Tibial nerve (tissue), 4 donors: ENCODE data around the gene CYSLTR1. TPM values are rescaled to one million over a fixed set of nuclear protein-coding genes. Genes with fewer than 3 reads are reported as not detected.

Experiments used
- DNase-seq, 2 donors: peaks; one replicate each; pipeline ENCODE4 v3.0.0-alpha.2; 2019; ENCODE audit warnings: low spot score in 2 of 2
- H3K27ac ChIP-seq, 4 donors: fragments of 200-600 bp; sonication (generic) in 3 of 4; one replicate each; pipeline ENCODE4 v1.5.1; 2017 to 2019; ENCODE audit warnings: mild to moderate bottlenecking in 1 of 4
- H3K27me3 ChIP-seq, 2 donors: fragments of 200-600 bp; sonication (generic) in 1 of 2; one replicate each; pipeline versions ENCODE4 v1.5.1 to v1.6.0; 2017 to 2019
- H3K36me3 ChIP-seq, 3 donors: fragments of 200-600 bp; sonication (generic); one replicate each; pipeline ENCODE4 v1.5.1; 2018 to 2019
- H3K4me1 ChIP-seq, 4 donors: fragments of 200-600 bp; sonication (generic) in 3 of 4; one replicate each; pipeline ENCODE4 v1.5.1; 2017 to 2019
- H3K4me3 ChIP-seq, 4 donors: fragments of 200-600 bp; sonication (generic) in 3 of 4; one replicate each; pipeline ENCODE4 v1.5.1; 2017 to 2019; ENCODE audit warnings: mild to moderate bottlenecking in 1 of 4, moderate library complexity in 1 of 4
- H3K9me3 ChIP-seq, 4 donors: fragments of 200-600 bp; sonication (generic) in 3 of 4; one replicate each; pipeline ENCODE4 v1.5.1; 2017 to 2019
- CTCF ChIP-seq, 5 experiments: fragments of 200-600 bp in 3 of 5; fragments of 450-650 bp in 2 of 5; sonication (generic) in 3 of 5; IDR thresholded peaks; one replicate each; pipeline ENCODE4 v1.5.1; 2016 to 2019; ENCODE audit warnings: antibody characterized with exemption in 5 of 5, mild to moderate bottlenecking in 3 of 5, moderate library complexity in 2 of 5
- EP300 ChIP-seq, 2 donors: sonication (generic); formaldehyde crosslinking; IDR thresholded peaks; one replicate each; pipeline ENCODE4 v1.6.1; 2017; ENCODE audit warnings: antibody characterized with exemption in 2 of 2, mild to moderate bottlenecking in 1 of 2
- POLR2A ChIP-seq, 2 donors: fragments of 450-650 bp; IDR thresholded peaks; one replicate each; pipeline ENCODE4 v1.6.1; 2017; ENCODE audit warnings: antibody characterized with exemption in 2 of 2, mild to moderate bottlenecking in 2 of 2, moderate library complexity in 2 of 2
- WGBS, 2 donors: methylation state at CpG; one replicate each; pipeline ENCODE4 v1.1.5; 2018; 5-methylcytosine and 5-hydroxymethylcytosine counted together
- total RNA-seq, 4 donors: library from RNA; depleted of rRNA; stranded (reverse); fragments of >200 nt; gene quantifications; one replicate each; pipeline ENCODE4 v1.1.0, GENCODE V29; 2016

CYSLTR1 gene
- total RNA-seq, 4 donors from 2014 or later: 0.90 to 5.3 (median 3.3) TPM

- H3K27ac ChIP-seq: no peak overlapping the region
- peaks cover 0 to 5% of the 10 kb centered on the region in 2 donors for H3K27me3 ChIP-seq
- TF ChIP-seq POLR2A (IDR thresholded peaks at IDR 0.05): no peak
- TF ChIP-seq EP300 (IDR thresholded peaks at IDR 0.05): no peak
- TF ChIP-seq CTCF (IDR thresholded peaks at IDR 0.05): no peak
- 60 to 92% methylated on average over 4 of the region's 4 CpGs for WGBS, 2 donors
- no peaks in the 10 kb centered on the region for H3K9me3 ChIP-seq
- DNase-seq: no peak
- no peaks in the 10 kb centered on the region for H3K36me3 ChIP-seq
- H3K4me1 ChIP-seq: peaks cover 0 to 1% (median 0%) of the 10 kb centered on the region in 4 donors
- H3K4me3 ChIP-seq: no peak overlapping the region
Observed at GRCh38 chrX:78329486-78329885, 2.1 kb upstream of the CYSLTR1 start.

- TF ChIP-seq EP300 (IDR thresholded peaks at IDR 0.05) (no peak), POLR2A (IDR thresholded peaks at IDR 0.05) (no peak), CTCF (IDR thresholded peaks at IDR 0.05) (no peak)
- Histone ChIP-seq H3K9me3 (no peaks in the 10 kb centered on the region), H3K36me3 (no peaks in the 10 kb centered on the region), H3K4me1 (no peaks in the 10 kb centered on the region), H3K27me3 (peaks cover 0 to 5% of the 10 kb centered on the region in 2 donors), H3K27ac (no peak overlapping the region), H3K4me3 (peak overlapping the region in 1 of 4 donors; percentile 37)
- 31 to 62% methylated on average over 2 of the region's 2 CpGs for WGBS, 2 donors
- no peak for DNase-seq
Observed at GRCh38 chrX:78326401-78326800, 1.0 kb downstream of the CYSLTR1 start.

GRCh38 chrX:78322863-78323262, 4.5 kb downstream of the CYSLTR1 start:
- no peaks in the 10 kb centered on the region for H3K9me3 ChIP-seq
- TF ChIP-seq EP300 (IDR thresholded peaks at IDR 0.05): no peak
- no peak for TF ChIP-seq CTCF (IDR thresholded peaks at IDR 0.05)
- TF ChIP-seq POLR2A (IDR thresholded peaks at IDR 0.05): no peak
- peaks cover 0 to 5% of the 10 kb centered on the region in 2 donors for H3K27me3 ChIP-seq
- H3K4me3 ChIP-seq: no peak overlapping the region
- DNase-seq: no peak
- no peaks in the 10 kb centered on the region for H3K36me3 ChIP-seq
- no peak overlapping the region for H3K27ac ChIP-seq
- no peaks in the 10 kb centered on the region for H3K4me1 ChIP-seq

GRCh38 chrX:78321809-78322208, 5.6 kb downstream of the CYSLTR1 start:
- WGBS, 2 donors: 32 to 45% methylated on average over 2 of the region's 2 CpGs
- peak in 1 of 2 donors; percentile 30 for TF ChIP-seq EP300 (IDR thresholded peaks at IDR 0.05)
- TF ChIP-seq POLR2A (IDR thresholded peaks at IDR 0.05): no peak
- peak in 1 of 2 donors; percentile 18 for DNase-seq
- no peak overlapping the region for H3K4me3 ChIP-seq
- H3K27ac ChIP-seq: no peak overlapping the region
- H3K9me3 ChIP-seq: no peaks in the 10 kb centered on the region
- no peaks in the 10 kb centered on the region for H3K36me3 ChIP-seq
- peaks cover 0 to 5% of the 10 kb centered on the region in 2 donors for H3K27me3 ChIP-seq
- no peaks in the 10 kb centered on the region for H3K4me1 ChIP-seq

GRCh38 chrX:78316265-78316664, 11.1 kb downstream of the CYSLTR1 start:
- no peaks in the 10 kb centered on the region for H3K9me3 ChIP-seq
- peaks cover 0 to 6% (median 0%) of the 10 kb centered on the region in 4 donors for H3K4me1 ChIP-seq
- TF ChIP-seq EP300 (IDR thresholded peaks at IDR 0.05): no peak
- no peak for TF ChIP-seq POLR2A (IDR thresholded peaks at IDR 0.05)
- H3K27ac ChIP-seq: no peak overlapping the region
- H3K36me3 ChIP-seq: no peaks in the 10 kb centered on the region
- H3K4me3 ChIP-seq: no peak overlapping the region
- 48 to 56% methylated on average over 1 to 2 of the region's 2 CpGs for WGBS, 2 donors
- H3K27me3 ChIP-seq: no peaks in the 10 kb centered on the region
- DNase-seq: no peak

- no peaks in the 10 kb centered on the region for H3K27me3 ChIP-seq
- no peak overlapping the region for H3K4me3 ChIP-seq
- no peaks in the 10 kb centered on the region for H3K36me3 ChIP-seq
- TF ChIP-seq CTCF (IDR thresholded peaks at IDR 0.05) (no peak), EP300 (IDR thresholded peaks at IDR 0.05) (no peak), POLR2A (IDR thresholded peaks at IDR 0.05) (no peak)
- H3K9me3 ChIP-seq: no peaks in the 10 kb centered on the region
- DNase-seq: no peak
- peaks cover 0 to 6% (median 0%) of the 10 kb centered on the region in 4 donors for H3K4me1 ChIP-seq
- WGBS, 2 donors: 60 to 100% methylated on average over 1 to 2 of the region's 2 CpGs
- H3K27ac ChIP-seq: no peak overlapping the region
Observed at GRCh38 chrX:78315745-78316144, 11.7 kb downstream of the CYSLTR1 start.
